Heart left ventricle (tissue), 13 donors: Measurements from ENCODE around the gene ERCC6L.

ENCODE experiments used
- CTCF ChIP-seq, 12 donors: fragments of 200-600 bp; sonication (generic) in 4 of 12; IDR thresholded peaks; one replicate each; pipeline versions ENCODE4 v1.5.0 to v1.8.0; 2018 to 2022; ENCODE audit warnings: antibody characterized with exemption in 12 of 12, mild to moderate bottlenecking in 5 of 12
- POLR2A ChIP-seq, 2 donors: fragments of 450-650 bp; IDR thresholded peaks; one replicate each; pipeline ENCODE4 v1.6.1; 2017; ENCODE audit warnings: antibody characterized with exemption in 2 of 2, mild to moderate bottlenecking in 2 of 2, moderate library complexity in 2 of 2
- donor health status: ischemic (EF 13 %, LVEDD 7.1; RV severe dilation, severe dysfunction).
- donor health status: DM: no; HTN: yes; CAD: no.
- donor health status: DM: no; HTN: no; CAD: no.
- donor health status: ischemic (EF 25% LVEDD 6.9; RV normal size, moderate dysfunction).
- donor health status: ischemic (EF 25% LVEDD 5.7; RV mildly dilated, moderate dysfunction).
- donor health status: ischemic (EF 35%, LVEDD 5.7; RV mildly dilated, moderate dysfunction).
- donor health status: nonischemic (EF 11% LVEDD 7.7; RV severe dilation, severe dysfunction).
- donor health status: DM: yes; HTN: yes; CAD: no.
- donor health status: PGD.
- donor health status: ischemic (EF 29% LVEDD 5.4; RV normal size, mild dysfunction).
- donor health status: nonischemic (EF 23%, LVEDD 6.1; RV moderate dilation, normal function).

DNA sequence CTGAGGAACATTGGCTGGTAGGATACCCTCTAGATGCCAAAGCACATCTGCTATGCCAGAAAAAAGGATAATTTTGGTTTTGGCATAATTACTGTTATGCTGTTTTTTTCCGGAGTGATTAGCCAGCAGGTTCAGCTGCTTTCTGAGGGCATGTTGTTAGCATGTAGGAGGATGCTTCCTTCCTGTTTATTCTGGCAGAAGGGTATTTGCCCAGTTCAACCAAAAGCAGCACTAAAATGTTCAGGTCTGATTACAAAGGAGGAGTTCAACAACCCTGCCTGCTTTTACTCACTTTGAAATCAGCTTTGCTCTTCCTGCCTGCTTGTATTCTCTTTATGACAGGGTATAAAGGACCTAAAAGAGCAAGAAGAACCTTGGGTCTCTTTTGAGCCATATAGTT, 21.9 kb downstream of the ERCC6L start:
- TF ChIP-seq CTCF (IDR thresholded peaks at IDR 0.05) = no peak
- no peak for TF ChIP-seq POLR2A (IDR thresholded peaks at IDR 0.05)
